ENCODE results near the gene KCNA3.

KCNA3 gene

DNA sequence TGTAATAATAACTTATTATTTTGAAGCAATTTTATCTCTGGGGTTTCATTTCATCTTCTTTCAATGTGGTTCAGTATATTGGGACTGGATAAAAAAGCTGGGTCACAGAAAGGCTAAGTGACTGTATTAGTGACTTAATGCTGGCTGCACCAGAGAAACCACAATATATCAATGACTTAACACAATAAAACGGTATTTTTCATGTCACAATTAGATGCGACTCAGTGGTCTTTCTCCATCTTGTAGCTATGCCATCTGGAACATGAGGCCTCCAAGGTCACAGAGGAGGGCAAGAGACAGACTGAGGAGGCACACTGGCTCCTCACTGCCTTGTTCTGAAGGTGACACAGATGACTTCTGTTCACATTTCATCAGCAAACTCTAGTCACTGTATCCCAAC is 26.0 kb upstream of the KCNA3 start:
- no peak for TF ChIP-seq CTBP1 (IDR thresholded peaks at IDR 0.05; ENCODE audit: borderline replicate concordance)
- TF ChIP-seq, protein P1, sequence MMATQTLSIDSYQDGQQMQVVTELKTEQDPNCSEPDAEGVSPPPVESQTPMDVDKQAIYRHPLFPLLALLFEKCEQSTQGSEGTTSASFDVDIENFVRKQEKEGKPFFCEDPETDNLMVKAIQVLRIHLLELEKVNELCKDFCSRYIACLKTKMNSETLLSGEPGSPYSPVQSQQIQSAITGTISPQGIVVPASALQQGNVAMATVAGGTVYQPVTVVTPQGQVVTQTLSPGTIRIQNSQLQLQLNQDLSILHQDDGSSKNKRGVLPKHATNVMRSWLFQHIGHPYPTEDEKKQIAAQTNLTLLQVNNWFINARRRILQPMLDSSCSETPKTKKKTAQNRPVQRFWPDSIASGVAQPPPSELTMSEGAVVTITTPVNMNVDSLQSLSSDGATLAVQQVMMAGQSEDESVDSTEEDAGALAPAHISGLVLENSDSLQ (IDR thresholded peaks at IDR 0.05) = no peak
- no peak for TF ChIP-seq SP1 (IDR thresholded peaks at IDR 0.05)
- no peak for TF ChIP-seq SUZ12 (IDR thresholded peaks at IDR 0.05)
- TF ChIP-seq ARNT (IDR thresholded peaks at IDR 0.05) = no peak
- TF ChIP-seq HDGF (IDR thresholded peaks at IDR 0.05; ENCODE audit: borderline replicate concordance) = no peak
- TF ChIP-seq BHLHE40 (IDR thresholded peaks at IDR 0.05; ENCODE audit: borderline replicate concordance) = no peak
- no peak for TF ChIP-seq FOXM1 (IDR thresholded peaks at IDR 0.05; ENCODE audit: borderline replicate concordance)
- TF ChIP-seq ZNF384 (IDR thresholded peaks at IDR 0.05) = no peak
- DNase-seq (ENCODE audit: extremely low spot score) = no peak
- ChIA-PET POLR2A (no interaction called here), CTCF (interaction anchor here (0.6 kb wide), 1 partner anchor 8 kb away, joined by 3 read pairs; no protein-coding TSS in a partner anchor)

DNA sequence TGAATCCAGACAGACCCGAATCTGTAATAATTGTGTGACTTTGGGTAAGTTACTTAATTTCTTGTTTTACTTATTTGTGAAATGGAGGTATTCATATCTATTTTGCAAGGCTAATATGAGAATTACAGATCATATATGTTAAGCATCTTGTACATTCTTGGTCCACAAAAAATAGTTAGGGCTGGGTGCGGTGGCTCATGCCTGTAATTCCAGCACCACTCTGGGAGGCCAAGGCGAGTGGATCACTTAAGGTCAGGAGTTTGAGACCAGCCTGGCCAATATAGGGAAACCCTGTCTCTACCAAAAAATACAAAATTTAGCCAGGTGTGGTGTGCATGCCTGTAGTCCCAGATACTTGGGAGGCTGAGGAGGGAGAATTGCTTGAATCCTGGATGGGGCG is 22.9 kb upstream of the KCNA3 start:
- CTCF ChIA-PET = no interaction called here
- POLR2A ChIA-PET = no interaction called here
- TF ChIP-seq FOXK2 (IDR thresholded peaks at IDR 0.05) (no peak), LEF1 (IDR thresholded peaks at IDR 0.05; ENCODE audit: borderline replicate concordance) (no peak), NFRKB (IDR thresholded peaks at IDR 0.05) (no peak), SUZ12 (IDR thresholded peaks at IDR 0.05) (no peak), CTBP1 (IDR thresholded peaks at IDR 0.05; ENCODE audit: borderline replicate concordance) (no peak), ZNF384 (IDR thresholded peaks at IDR 0.05) (no peak), BHLHE40 (IDR thresholded peaks at IDR 0.05; ENCODE audit: borderline replicate concordance) (no peak), FOXA1 (IDR thresholded peaks at IDR 0.05) (no peak), FOXM1 (IDR thresholded peaks at IDR 0.05; ENCODE audit: borderline replicate concordance) (no peak), ELF4 (IDR thresholded peaks at IDR 0.05) (no peak)
- TF ChIP-seq, protein P1 (IDR thresholded peaks at IDR 0.05) = no peak
- DNase-seq (ENCODE audit: extremely low spot score) = no peak

DNA sequence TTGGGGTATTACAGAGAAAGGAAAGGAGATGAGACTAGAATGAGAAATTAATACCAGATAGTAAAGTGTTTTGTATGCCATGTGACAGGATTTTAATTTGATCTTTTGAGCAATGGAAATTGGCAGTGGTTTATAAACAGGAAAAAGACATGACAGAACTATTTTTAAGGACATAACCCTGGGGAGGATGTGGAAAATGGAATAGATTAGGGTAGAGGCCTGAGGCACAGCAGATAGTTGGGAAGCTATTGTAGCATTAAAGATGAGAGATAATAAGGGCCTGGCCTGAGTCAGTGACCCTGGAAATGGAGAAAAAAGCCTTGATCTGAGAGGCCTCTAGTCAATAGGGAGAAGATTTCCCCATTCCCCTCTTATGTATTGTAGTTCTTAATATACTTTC is 22.1 kb upstream of the KCNA3 start:
- DNase-seq (ENCODE audit: extremely low spot score) = no peak
- CTCF ChIA-PET = no interaction called here
- POLR2A ChIA-PET = no interaction called here
- no peak for TF ChIP-seq FOXA1 (IDR thresholded peaks at IDR 0.05)
- TF ChIP-seq FOXK2 (IDR thresholded peaks at IDR 0.05) = no peak
- no peak for TF ChIP-seq NFRKB (IDR thresholded peaks at IDR 0.05)
- TF ChIP-seq ARNT (IDR thresholded peaks at IDR 0.05) = no peak
- TF ChIP-seq, protein P1 (IDR thresholded peaks at IDR 0.05) = no peak
- no peak for TF ChIP-seq SUZ12 (IDR thresholded peaks at IDR 0.05)
- TF ChIP-seq L3MBTL2 (conservative IDR thresholded peaks at IDR 0.05) = no peak
- TF ChIP-seq ZNF384 (IDR thresholded peaks at IDR 0.05) = no peak
- no peak for TF ChIP-seq FOXM1 (IDR thresholded peaks at IDR 0.05; ENCODE audit: borderline replicate concordance)

DNA sequence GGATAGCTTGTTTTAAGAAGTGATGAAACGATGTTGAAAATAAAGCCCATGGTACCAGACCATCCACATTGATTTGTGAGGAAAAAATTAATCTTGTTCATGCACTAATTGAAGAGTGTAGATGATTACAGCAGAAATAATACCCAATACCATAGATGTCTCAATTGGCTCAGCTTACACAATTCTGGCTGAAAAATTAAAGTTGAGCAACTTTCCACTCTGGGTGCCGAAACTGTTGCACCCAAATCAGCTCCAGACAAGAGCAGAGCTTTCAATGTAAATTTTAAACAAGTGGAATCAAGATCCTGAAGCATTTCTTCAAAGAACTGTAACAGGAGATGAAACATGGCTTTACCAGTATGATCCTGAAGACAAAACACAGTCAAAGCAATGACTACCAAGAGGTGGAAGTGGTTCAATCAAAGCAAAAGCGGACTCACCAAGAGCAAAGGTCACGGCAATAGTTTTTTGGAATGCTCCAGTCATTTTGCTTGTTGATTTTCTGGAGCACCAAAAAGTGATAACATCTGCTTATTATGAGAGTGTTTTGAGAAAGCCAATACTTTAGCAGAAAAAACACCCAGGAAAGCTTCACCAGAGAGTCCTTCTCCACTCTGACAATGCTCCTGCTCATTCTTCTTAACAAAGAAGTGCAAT is 16.1 kb upstream of the KCNA3 start:
- POLR2A ChIA-PET = no interaction called here
- TF ChIP-seq, protein P1 (IDR thresholded peaks at IDR 0.05) = no peak
- no peak for TF ChIP-seq FOXK2 (IDR thresholded peaks at IDR 0.05)
- TF ChIP-seq HDGF (IDR thresholded peaks at IDR 0.05; ENCODE audit: borderline replicate concordance) = no peak
- TF ChIP-seq ARNT (IDR thresholded peaks at IDR 0.05) = no peak
- no peak for TF ChIP-seq BHLHE40 (IDR thresholded peaks at IDR 0.05; ENCODE audit: borderline replicate concordance)
- no peak for TF ChIP-seq FOXM1 (IDR thresholded peaks at IDR 0.05; ENCODE audit: borderline replicate concordance)
- TF ChIP-seq LEF1 (IDR thresholded peaks at IDR 0.05; ENCODE audit: borderline replicate concordance) = no peak
- no peak for TF ChIP-seq TARDBP (IDR thresholded peaks at IDR 0.05)
- TF ChIP-seq ZNF384 (IDR thresholded peaks at IDR 0.05) = no peak
- no peak for TF ChIP-seq SUZ12 (IDR thresholded peaks at IDR 0.05)
- no peak for TF ChIP-seq NFRKB (IDR thresholded peaks at IDR 0.05)
- no peak for TF ChIP-seq CTBP1 (IDR thresholded peaks at IDR 0.05; ENCODE audit: borderline replicate concordance)
- no peak for TF ChIP-seq FOXA1 (IDR thresholded peaks at IDR 0.05)
- no peak for TF ChIP-seq L3MBTL2 (conservative IDR thresholded peaks at IDR 0.05)
- no peak for TF ChIP-seq ELF4 (IDR thresholded peaks at IDR 0.05)
- no peak for TF ChIP-seq SP1 (IDR thresholded peaks at IDR 0.05)
- CTCF ChIA-PET = no interaction called here
- no peak for DNase-seq (ENCODE audit: extremely low spot score)

GRCh38 chr1:110689868-110690267 is 15.1 kb upstream of the KCNA3 start:
- ChIA-PET POLR2A (no interaction called here), CTCF (no interaction called here)
- DNase-seq (ENCODE audit: extremely low spot score) = no peak
- TF ChIP-seq SP1 (IDR thresholded peaks at IDR 0.05) (no peak), ARNT (IDR thresholded peaks at IDR 0.05) (no peak), LEF1 (IDR thresholded peaks at IDR 0.05; ENCODE audit: borderline replicate concordance) (no peak), TARDBP (IDR thresholded peaks at IDR 0.05) (no peak)

- DNase-seq (ENCODE audit: extremely low spot score) = no peak
- TF ChIP-seq SP1 (IDR thresholded peaks at IDR 0.05) = no peak
- TF ChIP-seq FOXM1 (IDR thresholded peaks at IDR 0.05; ENCODE audit: borderline replicate concordance) = no peak
- TF ChIP-seq FOXK2 (IDR thresholded peaks at IDR 0.05) = no peak
- no peak for TF ChIP-seq HDGF (IDR thresholded peaks at IDR 0.05; ENCODE audit: borderline replicate concordance)
- TF ChIP-seq L3MBTL2 (conservative IDR thresholded peaks at IDR 0.05) = no peak
- no peak for TF ChIP-seq TARDBP (IDR thresholded peaks at IDR 0.05)
- no peak for TF ChIP-seq NFRKB (IDR thresholded peaks at IDR 0.05)
- no peak for TF ChIP-seq FOXA1 (IDR thresholded peaks at IDR 0.05)
- no peak for TF ChIP-seq ZNF384 (IDR thresholded peaks at IDR 0.05)
- TF ChIP-seq BHLHE40 (IDR thresholded peaks at IDR 0.05; ENCODE audit: borderline replicate concordance) = no peak
- TF ChIP-seq LEF1 (IDR thresholded peaks at IDR 0.05; ENCODE audit: borderline replicate concordance) = no peak
- no peak for TF ChIP-seq CTBP1 (IDR thresholded peaks at IDR 0.05; ENCODE audit: borderline replicate concordance)
- TF ChIP-seq, protein P1 (IDR thresholded peaks at IDR 0.05) = no peak
- TF ChIP-seq ARNT (IDR thresholded peaks at IDR 0.05) = no peak
- no peak for TF ChIP-seq SUZ12 (IDR thresholded peaks at IDR 0.05)
- TF ChIP-seq ELF4 (IDR thresholded peaks at IDR 0.05) = no peak
- POLR2A ChIA-PET = no interaction called here
- CTCF ChIA-PET = no interaction called here
These were observed 13.8 kb upstream of the KCNA3 start for GRCh38 chr1:110688514-110688913.
